Heart left ventricle (tissue), 16 donors: Measurements from ENCODE around the gene OR10AD1. TPM values are rescaled to one million over a fixed set of nuclear protein-coding genes. Genes with fewer than 3 reads are reported as not detected.

Experiments
- ATAC-seq, 4 donors: fragments of 200-7000 bp; cut with Tn5 transposase; one replicate each; pipeline ENCODE4 v1.9.1; 2020 to 2022; ENCODE audit warnings: moderate library complexity in 4 of 4, mild to moderate bottlenecking in 3 of 4, moderate number of reproducible peaks in 1 of 4
- DNase-seq, 5 donors: peaks; one replicate each; pipeline ENCODE4 v3.0.0-alpha.2; 2020
- H3K27ac ChIP-seq, 12 donors: fragments of 200-600 bp; sonication (generic) in 4 of 12; one replicate each; pipeline versions ENCODE4 v1.5.0 to v1.8.0; 2016 to 2022; ENCODE audit warnings: mild to moderate bottlenecking in 2 of 12
- H3K27me3 ChIP-seq, 9 donors: fragments of 200-600 bp; sonication (generic) in 2 of 9; one replicate each; pipeline versions ENCODE4 v1.5.1 to v1.8.0; 2016 to 2022; ENCODE audit warnings: mild to moderate bottlenecking in 3 of 9
- H3K36me3 ChIP-seq, 9 donors: fragments of 200-600 bp; sonication (generic) in 2 of 9; one replicate each; pipeline versions ENCODE4 v1.5.0 to v1.8.0; 2018 to 2022; ENCODE audit warnings: mild to moderate bottlenecking in 2 of 9
- H3K4me1 ChIP-seq, 12 donors: fragments of 200-600 bp; sonication (generic) in 4 of 12; one replicate each; pipeline versions ENCODE4 v1.5.0 to v1.8.0; 2016 to 2022; ENCODE audit warnings: mild to moderate bottlenecking in 3 of 12
- H3K4me3 ChIP-seq, 12 donors: fragments of 200-600 bp; sonication (generic) in 4 of 12; one replicate each; pipeline versions ENCODE4 v1.5.0 to v1.8.0; 2017 to 2022; ENCODE audit warnings: mild to moderate bottlenecking in 9 of 12, moderate library complexity in 4 of 12
- H3K9me3 ChIP-seq, 12 donors: fragments of 200-600 bp; sonication (generic) in 4 of 12; one replicate each; pipeline versions ENCODE4 v1.5.0 to v1.8.0; 2016 to 2022; ENCODE audit warnings: mild to moderate bottlenecking in 1 of 12
- CTCF ChIP-seq, 12 donors: fragments of 200-600 bp; sonication (generic) in 4 of 12; IDR thresholded peaks; one replicate each; pipeline versions ENCODE4 v1.5.0 to v1.8.0; 2018 to 2022; ENCODE audit warnings: antibody characterized with exemption in 12 of 12, mild to moderate bottlenecking in 5 of 12
- POLR2A ChIP-seq, 2 donors: fragments of 450-650 bp; IDR thresholded peaks; one replicate each; pipeline ENCODE4 v1.6.1; 2017; ENCODE audit warnings: antibody characterized with exemption in 2 of 2, mild to moderate bottlenecking in 2 of 2, moderate library complexity in 2 of 2
- WGBS, 4 donors: extraction: QIAGEN DNeasy Blood & Tissue Kit in 2 of 4; methylation state at CpG; one replicate each; pipeline versions ENCODE4 v1.1.5 to v1.1.7; 2013 to 2018; 5-methylcytosine and 5-hydroxymethylcytosine counted together
- intact Hi-C, 10 donors: fragments of 100-400 bp; cut with DNase I; formaldehyde crosslinking; loops; one replicate each; pipeline versions ENCODE4 v1.11.1 to v1.14.2; 2022
- polyA plus RNA-seq, 2 donors: library from polyadenylated mRNA; stranded (reverse); fragments of 200-250 nt; gene quantifications; one replicate each; pipeline ENCODE4 v1.2.3, GENCODE V29; 2013
- total RNA-seq, 9 donors: library from RNA; depleted of rRNA in 2 of 9; stranded (reverse); fragments of >200 nt in 2 of 9; fragmentation: NEBNext Ultra II Directional in 3 of 9; extraction: Animal tissue kit (Norgen Biotek cat#: 25700) in 3 of 9; gene quantifications; one replicate each; pipeline versions ENCODE4 v1.1.0 to v1.2.4, GENCODE V29; 2016 to 2023
- donor health status: ischemic (EF 13 %, LVEDD 7.1; RV severe dilation, severe dysfunction).
- donor health status: healthy with polysubstance abuse.
- donor health status: DM: no; HTN: yes; CAD: no.
- donor health status: DM: no; HTN: no; CAD: no.
- donor health status: ischemic (EF 25% LVEDD 6.9; RV normal size, moderate dysfunction).
- donor health status: ischemic (EF 25% LVEDD 5.7; RV mildly dilated, moderate dysfunction).
- donor health status: healthy.
- donor health status: DM: yes; HTN: yes; CAD: no.
- donor health status: ischemic (EF 35%, LVEDD 5.7; RV mildly dilated, moderate dysfunction).
- donor health status: nonischemic (EF 11% LVEDD 7.7; RV severe dilation, severe dysfunction).
- donor health status: DM: yes; HTN: yes; CAD: no.
- donor health status: PGD.
- donor health status: ischemic (EF 29% LVEDD 5.4; RV normal size, mild dysfunction).
- donor health status: nonischemic (EF 23%, LVEDD 6.1; RV moderate dilation, normal function).

OR10AD1 gene
- total and polyA plus RNA-seq, 11 donors, result not detected

- no peaks in the 10 kb centered on the region for H3K9me3 ChIP-seq
- DNase-seq (peak in 4 of 5 donors; percentile 39 to 57 (median 49)), ATAC-seq (peak in 3 of 4 donors; percentile 63 to 72 (median 65))
- peaks cover under 1 to 15% (median 2%) of the 10 kb centered on the region in 9 donors for H3K27me3 ChIP-seq
- TF ChIP-seq CTCF (IDR thresholded peaks at IDR 0.05), result peak; percentile 75 to 91 (median 84)
- no peak for TF ChIP-seq POLR2A (IDR thresholded peaks at IDR 0.05)
- no peak overlapping the region for H3K4me3 ChIP-seq
- H3K36me3 ChIP-seq, result no peaks in the 10 kb centered on the region
- intact Hi-C loops, result loop anchor here in 5 of 10 donors (10.0 kb wide), 5 partner anchors 155 to 435 kb away; partner anchors contain the start of gene ZNF641 (in 1 of the 5)
- peaks cover 0 to 7% (median under 1%) of the 10 kb centered on the region in 12 donors for H3K4me1 ChIP-seq
- 39 to 47% (median 42%) methylated on average over 6 of the region's 6 CpGs for WGBS, 4 donors
- H3K27ac ChIP-seq, result no peak overlapping the region
Measured at GRCh38 chr12:48189331-48190125, 13.6 kb downstream of the OR10AD1 start.

- 84 to 85% (median 84%) methylated on average over 10 of the region's 10 CpGs for WGBS, 4 donors
- Histone ChIP-seq H3K9me3 (no peaks in the 10 kb centered on the region), H3K27ac (no peak overlapping the region), H3K4me1 (peaks cover 0 to 17% (median 8%) of the 10 kb centered on the region in 12 donors), H3K27me3 (peaks cover 10 to 26% (median 15%) of the 10 kb centered on the region in 9 donors), H3K4me3 (no peak overlapping the region), H3K36me3 (no peaks in the 10 kb centered on the region)
- no peak for TF ChIP-seq CTCF (IDR thresholded peaks at IDR 0.05)
- DNase-seq (no peak), ATAC-seq (no peak)
- intact Hi-C loops, result loop anchor here in 2 of 10 donors (10.0 kb wide), 2 partner anchors 427 to 437 kb away; no protein-coding TSS in a partner anchor
Measured at GRCh38 chr12:48187916-48188695, 15.0 kb downstream of the OR10AD1 start.

GRCh38 chr12:48185181-48185919, 17.7 kb downstream of the OR10AD1 start:
- Histone ChIP-seq H3K36me3 (no peaks in the 10 kb centered on the region), H3K4me3 (peak overlapping the region in 6 of 12 donors; percentile 66 to 89 (median 73)), H3K27me3 (peaks cover 17 to 40% (median 27%) of the 10 kb centered on the region in 9 donors), H3K27ac (no peak overlapping the region), H3K9me3 (no peaks in the 10 kb centered on the region), H3K4me1 (peaks cover 0 to 28% (median 16%) of the 10 kb centered on the region in 12 donors)
- no peak for TF ChIP-seq CTCF (IDR thresholded peaks at IDR 0.05)
- TF ChIP-seq POLR2A (IDR thresholded peaks at IDR 0.05), result no peak
- intact Hi-C loops, result loop anchor here in 2 of 10 donors (10.0 kb wide), 2 partner anchors 429 to 439 kb away; no protein-coding TSS in a partner anchor
- no peak for DNase-seq
- WGBS, 4 donors, result 68 to 79% (median 73%) methylated on average over 10 of the region's 10 CpGs
- no peak for ATAC-seq
